IMR-90 (cell line): Measurements from ENCODE around the gene IMMP1L. TPM values are rescaled to one million over a fixed set of nuclear protein-coding genes. Genes with fewer than 3 reads are reported as not detected.

Experiments used
- ATAC-seq: fragments of 200-7000 bp; cut with Tn5 transposase; 2 replicates; pipeline ENCODE4 v1.9.1; 2020; ENCODE audit warnings: low read depth, mild to moderate bottlenecking, moderate library complexity
- BruUV-seq: library from RNA; stranded (reverse); fragments of 400-500 nt; replicated peaks from 2 replicates; lab custom pipeline; 2021; lab: Mats Ljungman, UMichigan
- CTCF ChIA-PET: fragments of 300-600 bp; formaldehyde crosslinking; extraction: SDS; loops from one replicate; lab custom pipeline; 2021; ENCODE audit warnings: antibody characterized with exemption; lab: Yijun Ruan, JAX
- POLR2A ChIA-PET: fragments of 300-600 bp; sonication (Branson Sonifier 250); formaldehyde crosslinking; loops from one replicate; lab custom pipeline; 2022; ENCODE audit warnings: antibody characterized with exemption; ENCODE audit not compliant: unreplicated experiment; lab: Charles Lee
- DNase-seq: peaks from one replicate; pipeline ENCODE4 v3.0.0; 2013
- H2AFZ ChIP-seq: replicated peaks from 2 replicates; pipeline ENCODE3; 2013; ENCODE audit warnings: low read length, mild to moderate bottlenecking; ENCODE audit not compliant: poor library complexity
- H2AK5ac ChIP-seq: 2 replicates; pipeline ENCODE4 v1.6.1; 2013; ENCODE audit warnings: low read depth, low read length, inconsistent platforms
- H2AK9ac ChIP-seq: replicated peaks from 2 replicates; pipeline ENCODE3; 2013; ENCODE audit warnings: mild to moderate bottlenecking, low read depth, low read length, moderate library complexity; ENCODE audit not compliant: poor library complexity
- H2BK120ac ChIP-seq: 2 replicates; pipeline ENCODE4 v1.6.1; 2013; ENCODE audit warnings: low read depth, low read length, inconsistent platforms
- H2BK15ac ChIP-seq: 3 replicates; pipeline ENCODE4 v1.6.1; 2013; ENCODE audit warnings: low read depth, low read length, inconsistent platforms
- H2BK20ac ChIP-seq: 2 replicates; pipeline ENCODE4 v1.6.1; 2013; ENCODE audit warnings: low read depth, mild to moderate bottlenecking, inconsistent platforms, low read length, moderate library complexity
- H2BK5ac ChIP-seq: 2 replicates; pipeline ENCODE4 v1.6.1; 2013; ENCODE audit warnings: mild to moderate bottlenecking, low read depth, low read length, inconsistent platforms; ENCODE audit not compliant: poor library complexity, severe bottlenecking
- H3K14ac ChIP-seq: replicated peaks from 2 replicates; pipeline ENCODE4 v1.6.1; 2013; ENCODE audit warnings: low read depth, low read length, inconsistent platforms
- H3K18ac ChIP-seq: 2 replicates; pipeline ENCODE4 v1.6.1; 2013; ENCODE audit warnings: low read depth, low read length, control low read depth
- H3K23ac ChIP-seq: 2 replicates; pipeline ENCODE4 v1.6.1; 2013; ENCODE audit warnings: low read depth, low read length, inconsistent platforms
- H3K27ac ChIP-seq: 2 replicates; pipeline ENCODE4 v1.5.1; 2013; ENCODE audit warnings: mild to moderate bottlenecking, control low read depth, low read length; ENCODE audit not compliant: insufficient read depth
- H3K27me3 ChIP-seq: 2 replicates; pipeline ENCODE4 v1.6.1; 2013; ENCODE audit warnings: low read length; ENCODE audit not compliant: control insufficient read depth, insufficient read depth
- H3K36me3 ChIP-seq: 2 replicates; pipeline ENCODE4 v1.6.1; 2013; ENCODE audit warnings: low read length, mixed read lengths; ENCODE audit not compliant: control insufficient read depth, insufficient read depth
- H3K4ac ChIP-seq: 2 replicates; pipeline ENCODE4 v1.6.1; 2013; ENCODE audit warnings: low read depth, low read length, inconsistent platforms
- H3K4me1 ChIP-seq: 2 replicates; pipeline ENCODE4 v1.6.1; 2013; ENCODE audit warnings: low read length, mixed read lengths; ENCODE audit not compliant: control insufficient read depth, insufficient read depth
- H3K4me2 ChIP-seq: 2 replicates; pipeline ENCODE4 v1.6.1; 2013; ENCODE audit warnings: low read depth, mild to moderate bottlenecking, control low read depth, low read length, moderate library complexity
- H3K4me3 ChIP-seq: 2 replicates; pipeline ENCODE4 v1.5.1; 2013; ENCODE audit warnings: low read depth, mild to moderate bottlenecking, control low read depth, low read length, moderate library complexity; ENCODE audit not compliant: insufficient read depth
- H3K56ac ChIP-seq: 2 replicates; pipeline ENCODE4 v1.6.1; 2013; ENCODE audit warnings: low read length, inconsistent platforms; ENCODE audit not compliant: insufficient read depth; ENCODE audit errors: extremely low read depth
- H3K79me1 ChIP-seq, 2 experiments: 2 replicates each; pipeline ENCODE4 v1.6.1; 2013; ENCODE audit warnings: low read length in 2 of 2, inconsistent platforms in 1 of 2, low read depth in 1 of 2
- H3K9ac ChIP-seq: 2 replicates; pipeline ENCODE4 v1.6.1; 2013; ENCODE audit warnings: low read depth, low read length, control low read depth
- H3K9me1 ChIP-seq: 2 replicates; pipeline ENCODE4 v1.6.1; 2013; ENCODE audit warnings: low read length, inconsistent platforms; ENCODE audit not compliant: insufficient read depth
- H3K9me3 ChIP-seq: 2 replicates; pipeline ENCODE4 v1.6.1; 2013; ENCODE audit warnings: low read length; ENCODE audit not compliant: control insufficient read depth, insufficient read depth
- H4K20me1 ChIP-seq: 2 replicates; pipeline ENCODE4 v1.6.1; 2013; ENCODE audit warnings: low read length, inconsistent platforms; ENCODE audit not compliant: insufficient read depth
- H4K5ac ChIP-seq: 2 replicates; pipeline ENCODE4 v1.6.1; 2013; ENCODE audit warnings: mild to moderate bottlenecking, low read depth, low read length, control low read depth
- H4K8ac ChIP-seq, 2 experiments: 2 replicates each; pipeline ENCODE4 v1.6.1; 2013; ENCODE audit warnings: low read depth in 2 of 2, low read length in 2 of 2, control low read depth in 1 of 2, inconsistent platforms in 1 of 2
- H4K91ac ChIP-seq: 2 replicates; pipeline ENCODE4 v1.6.1; 2013; ENCODE audit warnings: low read depth, low read length, inconsistent platforms; ENCODE audit not compliant: insufficient read depth
- BHLHE40 ChIP-seq: fragments of 150-350 bp; IDR thresholded peaks from 2 replicates; pipeline ENCODE4 v1.6.1; 2016; ENCODE audit warnings: mild to moderate bottlenecking, low read depth, low read length
- FOS ChIP-seq: fragments of 150-350 bp; IDR thresholded peaks from 2 replicates; pipeline ENCODE4 v1.6.1; 2016; ENCODE audit warnings: low read depth, low read length
- MAFK ChIP-seq: IDR thresholded peaks from 2 replicates; pipeline ENCODE4 v1.6.1; 2012; ENCODE audit warnings: low read depth, low read length, improper control_type of control experiment
- MAZ ChIP-seq: IDR thresholded peaks from 2 replicates; pipeline ENCODE4 v1.6.1; 2012; ENCODE audit warnings: low read depth, mild to moderate bottlenecking, low read length, improper control_type of control experiment, moderate library complexity, borderline replicate concordance
- MXI1 ChIP-seq: IDR thresholded peaks from 2 replicates; pipeline ENCODE4 v1.6.1; 2012; ENCODE audit warnings: low read depth, mild to moderate bottlenecking, low read length, moderate library complexity, borderline replicate concordance
- NFE2L2 ChIP-seq: fragments of 150-350 bp; IDR thresholded peaks from 2 replicates; pipeline ENCODE4 v1.6.1; 2016; ENCODE audit warnings: low read depth, mild to moderate bottlenecking, low read length
- POLR2A ChIP-seq: IDR thresholded peaks from 2 replicates; pipeline ENCODE4 v1.6.1; 2012; ENCODE audit warnings: mild to moderate bottlenecking, low read depth, low read length
- RAD21 ChIP-seq: IDR thresholded peaks from 2 replicates; pipeline ENCODE4 v1.6.1; 2012; ENCODE audit warnings: low read length, improper control_type of control experiment
- RCOR1 ChIP-seq: IDR thresholded peaks from 2 replicates; pipeline ENCODE4 v1.6.1; 2012; ENCODE audit warnings: mild to moderate bottlenecking, low read length, improper control_type of control experiment; ENCODE audit not compliant: insufficient replicate concordance
- RFX5 ChIP-seq: IDR thresholded peaks from 2 replicates; pipeline ENCODE4 v1.8.0; 2012; ENCODE audit warnings: low read depth, mild to moderate bottlenecking, low read length, moderate library complexity
- SMC3 ChIP-seq: fragments of 150-350 bp; IDR thresholded peaks from 2 replicates; pipeline ENCODE4 v1.6.1; 2016; ENCODE audit warnings: low read depth, mild to moderate bottlenecking, antibody characterized with exemption, low read length, moderate library complexity
- USF2 ChIP-seq: fragments of 150-350 bp; IDR thresholded peaks from 2 replicates; pipeline ENCODE4 v1.6.1; 2017; ENCODE audit warnings: mild to moderate bottlenecking, antibody characterized with exemption, low read length, low read depth
- dilution Hi-C: fragments of 300-500 bp; cut with HindIII; formaldehyde crosslinking; loops from one replicate; pipeline ENCODE4 v1.14.3; 2018; ENCODE audit warnings: low sequenced_read_pairs; ENCODE audit not compliant: unreplicated experiment
- in situ Hi-C: fragments of 300-500 bp; cut with MboI; formaldehyde crosslinking; loops from 3 replicates; pipeline ENCODE4 v1.14.3; 2019; ENCODE audit warnings: low sequenced_read_pairs, inconsistent platforms, mixed read lengths
- intact Hi-C: fragments of 100-400 bp; cut with micrococcal nuclease; formaldehyde crosslinking; loops from 2 replicates; pipeline ENCODE4 v1.10.0; 2022
- polyA plus RNA-seq, 3 experiments: library from polyadenylated mRNA; depleted of rRNA; stranded (reverse); fragments of >200 nt; gene quantifications; 2 replicates each; pipeline ENCODE4 v1.2.3, GENCODE V29; 2012; ENCODE audit warnings: low replicate concordance in 1 of 3
- total RNA-seq: library from RNA; depleted of rRNA; stranded (reverse); fragments of >200 nt; gene quantifications from 2 replicates; pipeline ENCODE4 v1.2.3, GENCODE V29; 2012
- TF ChIP-seq, protein P1 (sequence below): conservative IDR thresholded peaks from 2 replicates; pipeline ENCODE4 v1.5.1; 2012; ENCODE audit warnings: mild to moderate bottlenecking, low read depth, low read length, improper control_type of control experiment

Gene IMMP1L
- total and polyA plus RNA-seq, 2 of the 4 experiments (the other 2 are of a cell fraction): 5.0 to 10.7 TPM

- no peaks in the 10 kb centered on the region for H3K36me3 ChIP-seq
Measured at GRCh38 chr11:31441296-31441695, 68.1 kb downstream of the IMMP1L start.

More at GRCh38 chr11:31441296-31441695, 68.1 kb downstream of the IMMP1L start:
- Histone ChIP-seq H4K20me1 (peaks cover 5% of the 10 kb centered on the region; the same call in 1 of the 2 replicates), H2BK20ac (no peak overlapping the region), H3K9ac (no peak overlapping the region), H3K23ac (no peak overlapping the region), H3K4ac (no peak overlapping the region), H4K91ac (no peak overlapping the region), H3K9me3 (no peaks in the 10 kb centered on the region), H3K4me3 (no peak overlapping the region), H2AFZ (no peak overlapping the region), H3K18ac (no peak overlapping the region), H3K27me3 (no peaks in the 10 kb centered on the region), H4K5ac (no peak overlapping the region), H2BK15ac (no peak overlapping the region), H4K8ac (no peak overlapping the region), H3K79me1 (no peaks in the 10 kb centered on the region), H2AK9ac (no peak overlapping the region), H2BK5ac (no peak overlapping the region), H3K56ac (no peak overlapping the region), H3K4me2 (no peak overlapping the region), H3K4me1 (no peaks in the 10 kb centered on the region), H2AK5ac (no peak overlapping the region), H2BK120ac (no peak overlapping the region), H3K27ac (no peak overlapping the region), H3K9me1 (0 out of 2 replicates have a peak, but pooled peaks cover 2% of the 10 kb centered on the region), H3K14ac (no peak overlapping the region)
- intact Hi-C loops (no loop called here), in situ Hi-C loops (no loop called here), dilution Hi-C loops (no loop called here)
- ATAC-seq (no peak), DNase-seq (no peak)
- ChIA-PET POLR2A (no interaction called here), CTCF (no interaction called here)
- no peak for TF ChIP-seq MXI1
- no peak for TF ChIP-seq MAFK
- TF ChIP-seq POLR2A: no peak
- TF ChIP-seq RCOR1: no peak
- TF ChIP-seq, protein P1, sequence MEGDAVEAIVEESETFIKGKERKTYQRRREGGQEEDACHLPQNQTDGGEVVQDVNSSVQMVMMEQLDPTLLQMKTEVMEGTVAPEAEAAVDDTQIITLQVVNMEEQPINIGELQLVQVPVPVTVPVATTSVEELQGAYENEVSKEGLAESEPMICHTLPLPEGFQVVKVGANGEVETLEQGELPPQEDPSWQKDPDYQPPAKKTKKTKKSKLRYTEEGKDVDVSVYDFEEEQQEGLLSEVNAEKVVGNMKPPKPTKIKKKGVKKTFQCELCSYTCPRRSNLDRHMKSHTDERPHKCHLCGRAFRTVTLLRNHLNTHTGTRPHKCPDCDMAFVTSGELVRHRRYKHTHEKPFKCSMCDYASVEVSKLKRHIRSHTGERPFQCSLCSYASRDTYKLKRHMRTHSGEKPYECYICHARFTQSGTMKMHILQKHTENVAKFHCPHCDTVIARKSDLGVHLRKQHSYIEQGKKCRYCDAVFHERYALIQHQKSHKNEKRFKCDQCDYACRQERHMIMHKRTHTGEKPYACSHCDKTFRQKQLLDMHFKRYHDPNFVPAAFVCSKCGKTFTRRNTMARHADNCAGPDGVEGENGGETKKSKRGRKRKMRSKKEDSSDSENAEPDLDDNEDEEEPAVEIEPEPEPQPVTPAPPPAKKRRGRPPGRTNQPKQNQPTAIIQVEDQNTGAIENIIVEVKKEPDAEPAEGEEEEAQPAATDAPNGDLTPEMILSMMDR: no peak
- TF ChIP-seq USF2: no peak
- TF ChIP-seq MAZ: no peak
- no peak for TF ChIP-seq NFE2L2
- TF ChIP-seq RAD21: no peak
- no peak for TF ChIP-seq BHLHE40
- no peak for TF ChIP-seq SMC3
- no peak for TF ChIP-seq FOS
- TF ChIP-seq RFX5: no peak
- BruUV-seq: no TSS peak
